ENCODE measurements around the gene ACAD10.
"Not testable (repeated sequence)": the region's sequence is repeated elsewhere in the genome, so short reads cannot be mapped to it uniquely, and the experiment has no call there.

ACAD10 gene

DNA sequence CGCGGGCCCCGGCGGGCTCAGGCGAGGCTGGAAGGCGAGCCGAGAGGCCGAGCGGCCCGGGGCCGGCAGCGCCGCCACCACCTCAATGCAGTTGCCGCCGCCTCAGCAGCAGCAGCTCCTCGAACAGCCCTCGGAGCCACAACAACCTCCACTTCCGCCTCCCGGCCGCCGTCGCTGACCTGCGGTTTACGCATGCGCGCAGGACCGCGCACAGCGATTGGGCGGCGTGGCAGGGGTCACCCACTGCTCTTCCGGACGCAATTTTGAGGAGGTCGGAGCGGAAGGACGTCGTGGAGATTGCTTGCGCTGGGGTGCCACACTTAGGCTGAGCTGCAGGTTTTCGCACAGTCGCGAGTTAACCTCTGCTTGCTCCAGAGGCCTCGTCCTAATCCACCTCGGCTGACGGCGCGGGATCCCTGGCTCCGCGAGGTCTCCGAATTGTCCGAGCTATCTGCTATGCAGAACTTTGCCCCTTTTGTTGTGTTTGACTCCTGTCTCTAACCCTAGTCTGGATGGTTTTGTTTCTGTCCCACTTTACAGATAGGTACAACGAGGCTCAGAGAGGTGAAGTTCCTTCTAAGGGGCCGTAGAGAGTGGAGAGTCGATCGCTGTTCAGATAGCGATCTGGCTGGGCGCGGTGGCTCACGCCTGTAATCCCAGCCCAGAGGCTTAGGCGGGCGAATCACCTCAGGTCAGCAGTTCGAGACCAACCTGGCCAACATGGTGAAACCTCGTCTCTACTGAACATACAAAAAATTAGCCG lies at the start of gene ACAD10, which contains the start of gene BRAP:
ACAD10 (plus strand) TSS at position 243 of the 763 bp plus-strand sequence. CDS start 6,657 bp downstream, outside the sequence.
BRAP (minus strand) TSS at position 146 of the 763 bp plus-strand sequence. CDS start 164 bp downstream, outside the sequence.
- DNase-seq: peak; percentile 95 to 96

DNA sequence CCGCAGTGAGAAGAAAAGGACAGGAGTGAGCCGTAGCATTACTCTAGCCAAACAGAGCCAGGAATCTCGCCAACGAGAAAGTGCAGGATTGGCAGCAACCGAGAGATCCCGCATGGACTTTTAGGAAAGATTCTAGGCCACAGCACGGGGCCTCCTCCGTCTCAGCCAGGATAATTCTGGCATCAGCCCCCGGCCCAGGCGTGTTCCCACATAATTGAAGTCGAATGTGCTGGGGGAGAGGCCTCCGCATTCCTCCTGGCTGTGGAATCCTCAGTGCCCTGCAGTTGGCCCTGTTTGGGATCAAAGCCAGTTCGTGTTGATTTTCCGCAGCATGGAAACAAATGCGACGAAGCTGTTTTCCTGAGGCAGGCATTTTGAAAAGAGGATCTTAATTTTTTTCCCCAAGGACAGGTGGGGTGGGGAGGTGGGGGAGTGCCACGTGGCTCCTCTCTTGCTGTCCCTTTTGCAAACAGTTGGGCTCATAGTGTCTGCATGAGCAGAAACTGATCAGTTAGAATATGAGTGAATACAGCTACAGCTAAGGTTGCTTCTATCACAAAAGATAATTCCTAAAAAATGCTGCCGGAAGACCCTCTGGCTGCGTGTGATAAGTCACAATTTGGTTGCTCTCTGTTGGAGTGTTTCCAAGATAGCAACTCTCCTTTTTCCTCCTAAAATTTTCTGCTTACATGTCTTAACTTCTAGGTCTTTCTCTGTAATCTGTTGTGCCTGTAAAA lies 49.5 kb upstream of the ACAD10 start:
- no peak for DNase-seq

DNA sequence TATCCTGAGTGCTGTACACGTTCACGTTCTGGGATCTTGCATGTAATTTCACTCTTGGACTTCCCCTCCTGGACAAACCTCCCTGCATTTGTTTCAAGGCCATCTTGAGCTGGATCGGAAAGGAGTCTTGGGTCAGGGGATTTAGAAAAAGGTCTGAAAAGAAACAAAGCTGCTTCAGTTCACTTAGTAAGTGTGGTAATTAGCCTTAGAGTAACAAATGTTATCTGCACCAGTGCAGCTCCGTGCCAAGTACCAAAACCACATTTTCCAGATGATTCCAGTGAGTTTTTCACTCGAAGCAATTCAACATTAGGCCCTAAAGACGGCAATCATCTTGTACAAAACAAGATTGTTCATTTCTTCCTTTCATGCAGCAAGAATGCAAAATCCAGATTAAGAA lies 47.3 kb upstream of the ACAD10 start:
- DNase-seq: no peak

DNA sequence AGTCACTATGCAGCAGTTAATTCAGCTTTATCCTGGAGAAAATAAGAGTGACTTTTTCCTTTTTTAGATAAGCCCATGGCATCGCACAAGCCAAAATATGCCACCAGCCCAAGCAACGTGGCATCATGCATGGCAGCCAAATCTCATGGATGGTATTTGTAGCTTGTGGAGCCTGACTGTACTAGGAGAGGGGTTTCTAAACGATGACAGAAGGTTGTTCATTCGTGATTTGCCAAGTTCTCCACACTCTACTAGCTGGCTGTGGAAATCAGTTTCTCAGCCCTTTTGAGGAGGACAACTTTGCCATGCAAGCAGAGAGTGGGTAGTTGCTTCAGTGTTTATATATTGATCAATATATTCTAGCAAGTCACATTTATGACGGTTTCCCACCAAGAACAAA lies 45.3 kb upstream of the ACAD10 start:
- no peak for DNase-seq

DNA sequence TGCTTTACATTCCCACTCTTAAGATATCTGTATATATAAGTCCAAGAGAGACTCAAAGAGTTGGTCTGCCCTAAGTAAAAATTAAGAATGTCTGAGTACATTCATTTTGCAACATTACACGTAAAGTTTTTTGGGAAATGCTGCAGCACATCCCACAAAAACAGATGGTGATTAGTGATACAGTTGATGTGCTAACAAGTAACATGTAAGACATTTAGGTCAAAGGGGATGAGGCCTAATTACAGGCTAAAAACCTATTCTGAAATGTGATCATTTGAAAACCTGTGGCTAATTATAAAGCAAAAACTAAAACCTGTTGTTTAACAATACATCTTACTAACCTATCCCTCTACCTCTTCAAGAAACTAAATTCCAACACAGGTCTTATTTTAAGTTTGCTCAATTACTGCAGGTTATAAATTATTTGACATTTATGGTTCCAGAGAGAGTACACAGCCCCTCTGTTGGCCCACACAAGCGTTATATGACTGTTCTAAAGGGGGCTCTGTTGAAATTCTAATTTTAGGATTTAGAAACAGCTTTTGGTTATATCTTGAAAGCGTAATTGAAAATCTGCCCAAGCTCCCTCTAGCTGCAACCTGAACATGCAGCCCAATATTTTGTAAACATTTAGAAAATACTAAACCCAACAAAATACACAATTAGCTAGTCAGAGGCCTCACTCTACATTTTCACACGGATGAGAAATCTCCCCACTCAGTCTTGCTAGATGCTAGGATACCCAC lies 43.0 kb upstream of the ACAD10 start:
- no peak for DNase-seq

DNA sequence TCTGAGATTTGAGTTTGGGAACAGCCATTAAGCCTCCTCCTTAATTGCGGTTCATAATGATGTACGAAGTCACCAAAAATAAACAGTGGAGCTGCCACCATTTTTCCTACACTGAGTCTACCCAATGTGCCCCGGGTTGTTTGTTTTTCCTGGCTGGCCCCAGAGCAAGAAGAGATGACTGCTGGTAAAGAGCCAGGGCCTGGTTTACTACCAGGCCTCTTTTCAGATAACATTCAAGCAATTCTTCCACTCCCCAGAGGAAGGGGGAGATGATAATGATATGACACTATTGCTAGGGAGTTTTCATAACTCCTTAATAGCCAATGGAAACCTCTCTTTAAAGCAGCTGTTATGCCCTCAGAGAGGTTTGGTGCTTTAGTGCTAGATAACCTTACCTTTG lies 42.4 kb upstream of the ACAD10 start:
- no peak for DNase-seq

DNA sequence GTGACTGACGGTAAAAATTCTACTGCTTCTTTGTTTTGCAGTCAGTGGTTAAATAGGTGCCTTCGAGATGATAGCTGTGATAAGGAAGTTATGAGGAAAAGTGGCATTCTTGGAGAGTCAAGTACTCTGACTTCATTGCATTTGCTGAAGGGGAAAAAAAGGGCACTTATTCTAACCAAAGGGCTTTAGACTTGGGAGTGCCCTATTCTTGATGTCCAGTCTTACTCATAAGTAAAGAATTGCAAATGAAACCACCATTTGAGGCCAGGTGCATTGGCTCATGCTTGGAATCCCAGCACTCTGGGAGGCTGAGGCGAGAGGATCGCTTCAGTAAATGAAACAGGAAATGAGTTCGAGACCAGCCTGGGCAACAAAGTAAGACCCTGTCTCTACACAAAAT lies 40.4 kb upstream of the ACAD10 start:
- DNase-seq: no peak

DNA sequence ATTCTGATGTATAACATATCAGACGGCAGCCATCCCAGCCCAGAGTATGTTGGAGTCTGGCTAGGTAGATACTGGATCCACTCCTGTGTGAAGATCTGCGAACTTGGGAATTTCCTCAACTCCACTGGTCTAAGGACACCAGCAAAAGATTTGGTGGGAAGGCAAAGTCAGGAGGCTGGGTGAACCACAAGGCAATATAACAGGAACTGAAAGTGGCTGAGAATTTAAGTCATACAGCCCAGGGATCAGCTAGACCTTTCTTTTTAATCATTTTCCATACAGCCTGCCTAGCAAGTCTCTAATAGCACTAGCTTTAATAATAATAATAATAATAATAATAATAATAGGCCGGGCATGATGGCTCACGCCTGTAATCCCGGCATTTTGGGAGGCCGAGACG lies 34.9 kb upstream of the ACAD10 start:
- DNase-seq: no peak

DNA sequence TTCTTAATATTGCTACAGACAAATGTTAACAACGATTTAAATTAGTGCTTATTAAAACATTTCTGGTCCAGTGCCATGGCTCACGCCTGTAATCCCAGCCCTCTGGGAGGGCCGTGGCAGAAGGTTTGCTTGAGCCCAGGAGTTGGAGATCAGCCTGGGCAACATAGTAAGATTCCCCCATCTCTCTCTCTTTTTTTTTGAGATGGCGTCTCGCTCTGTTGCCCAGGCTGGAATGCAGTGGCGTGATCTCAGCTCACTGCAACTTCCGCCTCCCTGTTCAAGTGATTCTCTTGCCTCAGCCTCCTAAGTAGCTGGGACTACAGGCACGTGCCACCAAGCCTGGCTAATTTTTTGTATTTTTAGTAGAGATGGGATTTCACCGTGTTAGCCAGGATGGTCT lies 33.3 kb upstream of the ACAD10 start:
- DNase-seq: not testable (repeated sequence)

DNA sequence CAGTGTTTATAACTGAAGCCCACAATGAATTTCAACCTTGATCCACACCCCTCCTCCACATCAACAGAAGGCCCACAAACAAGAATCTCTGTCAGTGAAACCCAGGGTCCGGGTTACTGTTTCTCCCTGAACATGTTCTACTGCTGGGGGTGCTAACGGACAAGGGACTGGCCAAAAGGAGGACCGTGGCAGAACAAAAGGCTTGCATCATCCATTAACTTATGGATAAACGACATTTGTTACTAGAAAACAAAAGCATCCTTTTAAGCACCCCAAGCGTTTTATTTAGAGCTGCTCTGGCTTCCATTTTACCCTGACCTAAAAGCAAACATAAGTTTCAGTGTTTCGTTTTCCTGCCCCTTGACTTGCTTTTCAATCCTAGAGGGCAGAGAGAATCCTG lies 32.3 kb upstream of the ACAD10 start:
- no peak for DNase-seq

DNA sequence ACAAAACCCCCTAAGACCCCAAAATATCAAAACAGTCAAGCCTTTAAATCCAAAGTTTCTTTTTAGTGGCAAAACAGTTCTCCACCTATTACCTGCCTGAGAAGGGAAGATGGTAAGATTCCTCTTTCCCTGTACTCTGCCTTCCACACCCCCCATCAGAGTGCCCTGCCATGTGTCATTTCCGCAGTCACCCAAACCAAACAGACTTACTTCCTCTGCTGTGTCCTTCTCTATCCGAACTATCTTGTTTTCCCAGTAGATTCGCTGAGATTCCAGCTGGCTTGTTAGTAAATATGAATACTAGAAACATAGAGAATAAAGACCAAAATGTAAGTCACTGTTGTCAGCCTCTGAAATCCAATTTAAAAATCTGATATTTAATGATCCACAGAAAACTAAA lies 30.5 kb upstream of the ACAD10 start:
- no peak for DNase-seq

DNA sequence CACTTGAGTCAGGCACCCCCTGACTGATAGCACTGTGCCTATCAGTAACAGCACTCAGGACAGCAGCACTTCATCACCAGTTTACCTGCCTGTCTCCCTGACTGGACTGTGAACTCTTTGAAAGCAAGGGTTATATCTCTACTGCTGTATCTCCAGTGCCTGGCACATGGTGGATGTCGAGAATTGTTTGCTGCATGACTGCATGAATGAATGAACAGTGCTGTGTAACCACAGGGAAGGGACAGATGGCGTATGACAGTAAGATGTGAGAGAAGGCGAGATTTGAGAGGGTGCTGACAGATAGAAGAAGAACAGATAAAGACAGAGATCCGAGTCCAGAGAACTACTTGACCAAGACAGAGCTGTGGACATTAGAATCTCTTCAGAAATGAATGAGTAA lies 29.8 kb upstream of the ACAD10 start:
- no peak for DNase-seq

DNA sequence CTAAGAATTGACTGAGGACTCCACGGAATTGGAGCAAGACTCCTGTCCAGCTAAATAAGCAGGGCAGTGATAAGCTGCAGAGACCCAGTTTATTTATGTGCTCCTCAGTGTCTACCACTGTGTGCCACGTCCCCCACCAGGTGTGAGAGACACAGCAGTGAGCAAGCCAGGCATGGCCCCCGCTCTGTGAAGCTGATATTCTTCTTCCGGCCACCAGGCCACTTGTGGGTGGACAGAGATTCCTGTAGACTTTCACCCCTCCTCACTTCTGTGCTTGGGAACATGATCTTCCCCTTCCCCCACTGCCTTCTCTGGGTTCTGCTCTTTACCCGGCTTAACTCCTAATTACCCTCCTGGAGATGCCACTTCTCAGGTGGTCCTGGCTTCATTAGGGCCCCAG lies 21.4 kb upstream of the ACAD10 start:
- DNase-seq: no peak

DNA sequence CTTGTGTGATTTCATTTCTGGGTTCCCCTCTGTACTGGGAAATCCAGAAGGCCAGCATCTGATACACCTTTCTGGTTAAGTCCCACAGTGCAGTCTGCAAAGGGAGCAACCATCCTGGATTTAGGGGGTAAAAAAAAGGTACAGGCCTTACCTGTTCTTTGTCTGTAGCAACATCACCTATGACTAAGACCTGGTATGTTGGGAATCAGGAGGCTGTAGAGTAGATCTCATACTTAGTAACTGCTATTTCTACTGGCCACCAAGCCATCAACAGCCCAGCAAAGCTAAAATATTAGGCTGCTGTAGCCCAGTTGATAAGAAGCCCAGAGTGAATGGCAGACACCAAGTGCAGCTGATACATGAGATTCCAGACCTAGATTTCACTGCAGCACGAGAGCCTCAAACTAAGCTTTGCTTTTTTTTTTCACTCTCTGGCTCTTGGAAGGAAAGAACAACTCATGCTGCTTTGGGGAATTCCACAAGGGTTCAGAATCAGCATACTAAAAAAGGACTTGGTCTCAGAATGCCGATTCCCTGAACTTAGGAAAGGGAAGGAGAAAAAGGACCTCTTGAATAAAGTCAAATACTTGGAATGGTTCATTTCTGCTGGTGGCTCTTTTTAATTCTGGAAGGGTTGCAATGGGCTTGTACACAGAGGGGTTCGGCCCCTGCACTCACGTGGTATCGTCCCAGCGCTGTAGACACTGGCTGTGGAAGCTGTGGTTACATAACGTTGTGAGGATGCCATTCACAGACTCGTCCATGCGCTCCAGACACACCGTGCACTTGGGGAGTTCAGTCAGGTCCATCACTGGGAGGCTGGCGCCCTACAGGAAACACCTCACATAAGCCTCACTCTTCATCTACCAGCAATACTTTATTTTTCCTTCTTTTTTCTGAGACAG lies 20.6 kb upstream of the ACAD10 start:
- DNase-seq: no peak

DNA sequence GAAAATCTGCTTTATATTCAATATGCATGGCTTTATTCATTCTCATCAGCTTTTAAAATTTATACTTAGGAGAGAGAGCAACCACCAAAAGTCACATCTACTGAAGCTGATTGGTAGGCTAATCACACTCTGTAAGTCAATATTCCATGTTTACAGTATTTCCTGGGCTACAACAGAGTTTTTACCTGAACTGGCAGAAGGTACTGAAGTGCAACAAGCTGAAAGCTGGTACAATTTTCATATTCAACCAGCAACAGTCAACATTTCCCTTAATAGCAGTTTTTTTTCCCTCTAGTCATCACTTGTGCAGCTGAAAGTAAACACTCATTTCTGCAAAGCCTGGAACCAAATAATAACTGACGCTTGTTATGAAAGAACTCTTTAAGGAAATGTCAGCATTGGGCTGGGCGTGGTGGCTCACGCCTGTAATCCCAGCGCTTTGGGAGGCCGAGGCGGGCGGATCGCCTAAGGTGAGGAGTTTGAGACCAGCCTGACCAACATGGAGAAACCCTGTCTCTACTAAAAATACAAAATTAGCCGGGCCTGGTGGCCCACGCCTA lies 13.0 kb upstream of the ACAD10 start:
- DNase-seq: no peak

DNA sequence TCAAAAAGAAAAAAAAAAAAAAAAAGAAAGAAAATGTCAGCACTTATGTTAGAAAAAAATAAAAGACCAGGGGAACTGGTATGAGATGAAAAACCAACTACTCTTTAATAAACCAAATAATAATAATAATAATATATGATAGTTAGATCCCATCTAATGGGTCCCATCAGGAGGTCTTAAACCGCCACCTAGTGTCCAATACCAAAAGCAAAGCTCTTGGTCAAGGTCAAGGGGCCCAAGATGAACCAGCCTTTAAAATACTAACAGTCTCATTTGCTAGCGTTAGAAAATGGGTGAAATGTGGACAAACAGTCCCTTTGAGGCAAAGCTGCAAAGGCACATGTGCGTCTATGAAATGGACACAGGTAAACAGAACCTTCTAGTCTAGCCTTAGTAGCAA lies 12.3 kb upstream of the ACAD10 start:
- no peak for DNase-seq

DNA sequence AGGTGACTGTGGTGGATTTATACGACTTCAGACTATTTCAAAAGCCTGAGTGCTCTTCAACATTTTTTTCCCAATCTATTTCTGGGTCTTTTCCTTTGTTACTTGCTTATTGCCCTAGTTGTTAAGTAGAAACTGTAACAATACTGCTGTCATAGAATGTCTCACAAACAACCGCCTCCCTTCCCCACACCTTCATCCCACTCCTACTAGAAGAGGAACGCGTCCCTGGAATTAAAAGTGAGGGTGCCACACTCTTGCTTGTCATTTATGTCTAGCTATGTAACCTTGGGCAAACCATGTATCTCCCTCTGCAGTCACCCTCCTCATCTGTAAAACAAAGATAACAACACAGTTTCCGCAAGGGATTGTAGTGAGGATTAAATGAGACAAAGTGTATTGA lies 8.7 kb upstream of the ACAD10 start:
- no peak for DNase-seq

DNA sequence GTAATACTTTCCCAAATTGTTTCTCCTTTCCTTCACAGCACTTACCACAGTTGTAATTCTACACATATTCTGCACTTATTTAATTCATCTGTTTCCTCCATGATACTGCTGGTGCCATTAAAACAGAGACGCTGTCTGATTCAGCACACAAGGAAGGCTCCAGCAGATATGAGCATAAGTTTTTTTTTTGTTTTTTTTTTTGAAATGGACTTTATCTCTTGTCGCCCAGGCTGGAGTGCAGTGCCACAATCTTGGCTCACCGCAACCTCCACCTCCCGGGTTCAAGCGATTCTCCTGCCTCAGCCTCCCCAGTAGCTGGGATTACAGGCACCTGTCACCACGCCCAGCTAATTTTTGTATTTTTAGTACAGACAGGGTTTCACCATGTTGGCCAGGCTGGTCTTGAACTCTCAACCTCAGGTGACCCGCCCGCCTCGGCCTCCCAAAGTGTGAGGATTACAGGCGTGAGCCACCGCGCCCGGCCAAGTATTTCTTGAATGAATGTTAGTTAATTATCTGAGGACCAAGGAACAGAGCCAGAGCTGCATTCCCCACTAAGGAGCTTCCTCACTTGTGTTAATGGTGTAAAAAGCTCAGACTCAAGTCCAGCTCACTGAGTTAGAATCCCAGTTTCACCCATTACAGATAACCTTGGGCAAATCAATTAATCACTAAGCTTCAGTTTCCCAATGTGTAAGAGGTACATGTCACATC lies 1.2 kb upstream of the ACAD10 start:
- not testable (repeated sequence) for DNase-seq

DNA sequence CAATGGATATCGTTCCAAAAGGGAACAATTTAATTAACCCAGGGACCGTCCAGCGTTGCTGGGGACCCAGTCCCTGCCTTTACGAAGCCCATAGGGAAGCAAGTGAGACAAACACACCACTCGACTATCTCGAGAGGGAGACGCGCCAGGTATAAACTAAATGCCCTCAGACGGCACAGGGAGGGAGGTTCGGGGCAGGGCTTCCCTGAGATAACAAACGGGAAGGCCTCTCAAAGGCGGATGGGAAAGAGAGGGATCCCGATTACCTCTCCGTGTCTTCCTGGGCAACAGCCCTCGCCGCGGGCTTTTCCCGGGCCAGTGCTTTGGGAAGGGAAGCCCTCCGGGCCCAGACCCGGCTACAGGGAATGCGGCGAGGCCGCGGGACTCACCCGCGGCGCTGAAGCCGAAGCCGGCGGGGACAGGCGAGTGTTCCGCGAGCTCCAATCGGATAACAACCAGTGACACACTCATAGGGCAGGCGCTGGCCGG lies 487 bp upstream of the ACAD10 start:
- DNase-seq: no peak

DNA sequence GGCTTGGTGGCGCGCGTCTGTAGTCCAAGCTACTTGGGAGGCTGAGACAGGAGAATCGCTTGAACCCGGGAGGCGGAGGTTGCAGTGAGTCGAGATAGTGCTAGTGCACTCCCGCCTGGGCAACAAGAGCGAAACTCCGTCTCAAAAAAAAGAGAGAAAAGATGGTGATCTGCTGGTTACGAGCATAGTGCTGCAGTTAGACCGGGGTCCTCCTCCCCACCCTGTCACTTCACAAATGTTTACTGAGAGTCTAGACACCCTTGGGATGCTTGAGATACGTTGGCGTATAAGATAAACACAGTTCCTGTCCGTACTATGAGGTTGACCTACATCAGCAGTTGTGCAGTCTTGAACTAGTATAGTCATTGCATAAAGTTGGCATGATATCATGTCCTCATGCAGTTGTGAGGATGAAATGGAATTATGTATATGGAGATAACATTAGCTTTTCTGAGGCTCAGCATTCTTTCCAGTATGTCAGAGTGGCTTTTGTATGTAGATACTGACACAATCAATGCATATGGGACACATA lies 787 bp downstream of the ACAD10 start:
- no peak for DNase-seq

DNA sequence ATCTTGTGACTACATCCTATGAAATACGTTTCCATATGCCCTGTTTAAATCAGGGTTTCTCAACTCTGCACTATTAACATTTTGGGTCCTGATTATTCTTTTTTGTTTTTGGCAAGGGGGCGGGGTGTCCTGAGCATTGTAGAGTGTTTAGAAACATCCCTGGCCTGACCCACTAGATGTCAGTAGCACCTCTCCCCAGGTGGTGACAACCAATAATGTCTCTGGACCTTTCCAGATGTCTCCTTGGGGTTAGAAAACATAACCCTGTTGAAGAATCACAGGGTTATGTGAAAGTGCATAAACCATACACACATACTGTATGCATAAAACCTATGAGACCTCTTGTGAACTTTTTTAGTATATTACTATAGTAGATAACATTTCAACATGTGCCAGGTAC lies 1.4 kb downstream of the ACAD10 start:
- no peak for DNase-seq

Data from CD4-positive, alpha-beta T cell treated with Interleukin-1 beta for 1 hour (primary cell).